Jurkat, Clone E6-1 (cell line): Measurements from ENCODE around the gene PLOD2. TPM values are rescaled to one million over a fixed set of nuclear protein-coding genes. Genes with fewer than 3 reads are reported as not detected.
A peak's percentile ranks its signal among the peaks of the same experiment; 100 is the strongest.

Experiments
- DNase-seq: peaks from one replicate; pipeline ENCODE4 v3.0.0-alpha.2; 2011; ENCODE audit warnings: low read depth, low spot score
- H3K4me3 ChIP-seq: 2 replicates; pipeline ENCODE4 v1.5.1; 2011; ENCODE audit warnings: mild to moderate bottlenecking, low read length, control low read depth, moderate library complexity
- polyA plus RNA-seq: library from polyadenylated mRNA; unstranded; fragments of >200 nt; gene quantifications from one replicate; pipeline ENCODE4 v1.2.1, GENCODE V29; 2012; ENCODE audit warnings: missing spikeins; ENCODE audit not compliant: insufficient read length, insufficient read depth

The PLOD2 gene
- not detected for polyA plus RNA-seq

DNA sequence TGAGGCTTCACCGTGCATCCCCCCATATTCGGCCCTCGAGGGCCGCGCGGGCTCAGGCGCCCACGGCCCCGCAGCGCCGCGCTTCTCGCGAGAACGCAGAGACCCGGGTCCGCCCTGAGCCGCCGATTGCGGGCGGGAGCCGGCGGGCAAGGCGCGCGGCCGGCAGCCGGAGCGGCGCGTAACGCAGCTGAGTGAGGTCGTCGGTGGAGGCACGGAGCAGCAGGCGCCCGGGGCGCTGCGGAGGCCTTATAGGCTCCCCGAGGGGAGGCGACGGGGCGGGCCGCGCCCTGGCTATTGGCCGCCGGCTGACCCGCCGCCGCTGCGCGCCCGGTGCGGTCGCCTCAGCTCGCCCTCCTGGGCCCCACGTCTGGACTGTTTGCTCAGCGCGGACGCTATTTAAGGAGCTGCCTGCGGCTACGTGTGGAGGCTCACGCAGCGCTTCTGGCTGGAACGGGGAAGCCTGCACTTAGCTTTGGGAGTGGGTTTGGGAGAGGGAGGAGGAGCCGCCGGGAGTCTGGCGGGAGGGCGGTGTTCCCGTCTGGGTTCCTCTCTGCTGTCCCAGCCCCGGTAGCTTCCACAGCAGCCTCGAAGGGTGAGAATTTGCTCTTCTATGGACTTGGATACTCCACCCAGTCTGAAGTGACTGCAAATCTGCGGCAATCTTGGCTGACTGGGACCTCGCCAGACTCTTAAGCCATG is at the start of gene PLOD2:
TSS of gene PLOD2 (minus strand) at position 221 of the 699 bp plus-strand sequence. CDS start at position 26, 195 bp downstream.
- H3K4me3 ChIP-seq = no peak within 1 kb of the TSS

DNA sequence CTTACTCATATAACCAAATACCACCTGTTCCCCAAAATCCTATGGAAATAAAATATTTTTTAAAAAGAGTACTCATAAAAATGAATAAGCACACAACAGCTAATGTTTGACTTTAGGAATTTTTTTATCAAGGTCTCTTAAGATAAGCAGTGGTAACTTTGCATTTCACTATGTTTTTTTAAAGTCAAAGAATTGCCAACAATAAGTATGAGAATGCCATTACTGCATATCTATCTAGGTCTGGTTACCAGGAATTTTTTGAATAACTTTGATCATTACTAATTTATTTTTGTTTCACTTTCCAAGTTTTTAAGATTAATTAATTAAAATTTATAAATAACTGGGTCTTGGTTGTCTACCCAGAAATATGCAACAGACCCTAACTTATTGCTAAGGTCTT is 48.4 kb upstream of the PLOD2 start:
- H3K4me3 ChIP-seq = no peak overlapping the region
- no peak for DNase-seq

More for the DNA sequence above, at the start of gene PLOD2:
- no peak for DNase-seq

DNA sequence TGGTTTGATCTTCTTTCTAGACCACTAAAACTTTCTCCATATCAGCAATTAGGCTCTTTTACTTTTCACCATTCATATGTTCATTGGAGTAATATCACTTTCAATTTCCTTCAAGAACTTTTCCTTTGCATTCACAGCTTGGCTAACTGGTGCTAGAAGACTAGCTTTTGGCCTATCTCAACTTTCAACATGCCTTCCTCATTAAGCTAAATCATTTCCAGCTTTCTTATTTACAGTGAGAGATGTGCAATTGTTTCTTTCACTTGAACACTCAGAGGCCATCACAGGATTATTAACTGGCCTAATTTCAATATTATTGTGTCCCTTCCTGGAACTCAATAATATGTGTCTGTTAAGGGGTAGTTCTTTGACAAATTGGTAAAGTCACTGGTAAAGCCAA is 42.8 kb upstream of the PLOD2 start:
- H3K4me3 ChIP-seq = no peak overlapping the region
- no peak for DNase-seq

DNA sequence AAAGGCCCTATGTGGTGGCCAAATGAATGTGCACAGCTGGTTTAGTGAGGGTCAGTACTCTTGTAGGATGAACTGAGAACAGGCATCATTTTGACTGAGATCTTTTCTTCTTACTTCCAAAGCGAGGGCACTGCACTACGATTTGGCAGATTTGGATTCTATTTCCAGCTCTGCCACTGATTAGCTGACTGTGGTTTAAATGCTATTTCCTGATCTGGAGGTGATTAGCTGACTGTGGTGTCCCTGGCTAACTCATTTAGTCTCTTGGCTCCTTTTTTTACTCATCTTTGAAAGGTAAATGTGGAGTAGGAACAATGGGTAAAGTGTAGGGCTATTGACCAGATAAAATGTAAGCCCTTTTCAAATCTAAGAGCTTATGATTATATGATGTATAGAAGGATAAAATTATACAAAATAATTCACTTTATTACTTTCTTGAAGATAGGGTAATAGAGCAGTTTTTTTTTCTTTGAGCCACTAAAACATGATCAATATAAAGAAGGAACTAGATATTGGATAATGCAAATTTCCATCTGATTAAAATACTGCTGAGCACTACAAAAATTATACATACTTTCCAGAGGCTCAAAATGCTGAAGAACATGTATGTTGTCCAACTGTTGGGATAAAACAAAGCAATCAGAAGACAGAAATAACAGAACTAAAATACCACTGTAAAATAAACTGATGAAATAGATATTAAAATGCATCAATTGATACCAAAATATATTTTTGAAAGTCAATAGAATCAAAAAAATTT is 39.7 kb upstream of the PLOD2 start:
- no peak for DNase-seq
- no peak overlapping the region for H3K4me3 ChIP-seq

DNA sequence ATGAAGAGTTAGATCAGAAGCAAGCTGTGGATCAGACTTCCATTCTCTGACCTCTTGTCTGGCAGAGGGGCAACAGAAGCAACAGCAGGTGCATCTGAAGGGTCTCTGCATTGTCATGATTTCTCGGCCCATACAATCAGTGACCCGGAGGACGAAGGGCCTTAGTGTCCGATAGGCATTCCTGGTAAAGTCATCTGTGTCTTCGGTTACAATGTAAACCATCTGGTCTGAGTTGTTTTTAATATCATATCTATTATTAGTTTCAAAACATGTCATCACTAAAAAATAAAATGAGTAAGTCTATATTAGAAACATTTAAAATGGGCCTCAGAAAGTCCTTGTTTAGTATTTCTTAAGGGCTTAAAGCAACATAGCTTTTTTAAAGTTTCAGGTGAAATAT is 38.8 kb upstream of the PLOD2 start:
- no peak for DNase-seq
- H3K4me3 ChIP-seq = no peak overlapping the region

DNA sequence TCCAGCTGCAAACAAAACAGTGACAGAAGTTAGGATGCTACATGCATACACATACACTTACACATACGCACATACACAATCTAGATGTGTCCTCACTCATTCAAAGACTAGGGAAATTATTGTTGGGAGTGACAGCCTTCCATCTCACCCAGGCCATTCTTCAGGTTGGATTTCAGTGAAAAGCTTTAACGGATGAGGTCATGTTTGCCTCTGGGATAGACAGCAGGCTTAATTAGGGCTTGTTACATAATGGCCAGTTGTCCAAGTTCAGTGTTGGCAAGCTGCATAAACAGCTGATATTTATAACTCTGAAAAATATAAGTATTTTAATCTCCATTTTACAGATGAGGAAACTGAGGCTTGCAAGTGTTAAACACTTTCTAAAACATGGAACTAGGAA is 35.8 kb upstream of the PLOD2 start:
- no peak for DNase-seq

DNA sequence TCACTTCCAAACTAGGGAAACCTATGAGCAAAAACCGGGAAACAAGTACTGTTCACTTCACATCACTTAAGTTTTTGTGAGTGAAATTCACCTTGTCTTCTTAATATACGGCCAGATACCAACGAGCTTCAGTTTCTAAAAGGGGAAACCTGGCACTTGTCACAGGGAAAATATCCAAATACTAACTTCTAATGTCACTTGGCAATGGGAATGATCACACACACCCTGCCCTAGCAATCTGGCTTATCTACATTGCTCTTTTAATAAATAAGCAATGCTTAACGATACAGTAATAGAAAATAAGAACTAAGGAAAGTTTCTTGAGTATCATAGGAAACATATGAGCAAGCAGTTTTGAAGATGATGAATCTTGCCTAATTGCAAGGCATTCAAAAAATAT is 34.6 kb upstream of the PLOD2 start:
- no peak for DNase-seq
- no peak overlapping the region for H3K4me3 ChIP-seq

More for the DNA sequence above, 35.8 kb upstream of the PLOD2 start:
- H3K4me3 ChIP-seq = no peak overlapping the region

DNA sequence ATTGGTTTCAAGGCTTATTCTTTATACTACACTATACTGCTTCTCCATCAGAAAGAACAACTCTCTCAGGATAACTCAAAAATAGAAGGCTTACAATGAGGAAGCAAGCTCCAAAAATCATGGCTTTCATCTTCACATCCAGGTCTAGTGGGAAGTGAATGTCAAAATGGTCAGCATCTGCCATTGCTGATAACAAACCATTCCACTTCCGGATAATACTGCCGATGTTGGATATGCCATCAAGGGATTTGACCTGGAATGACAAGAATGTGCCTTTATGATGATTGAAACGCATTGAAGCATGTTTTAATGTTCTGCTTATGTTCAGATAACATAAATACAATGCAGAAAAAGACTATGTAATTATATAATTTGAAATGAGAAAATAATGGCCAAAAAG is 34.0 kb upstream of the PLOD2 start:
- DNase-seq = no peak
- no peak overlapping the region for H3K4me3 ChIP-seq

DNA sequence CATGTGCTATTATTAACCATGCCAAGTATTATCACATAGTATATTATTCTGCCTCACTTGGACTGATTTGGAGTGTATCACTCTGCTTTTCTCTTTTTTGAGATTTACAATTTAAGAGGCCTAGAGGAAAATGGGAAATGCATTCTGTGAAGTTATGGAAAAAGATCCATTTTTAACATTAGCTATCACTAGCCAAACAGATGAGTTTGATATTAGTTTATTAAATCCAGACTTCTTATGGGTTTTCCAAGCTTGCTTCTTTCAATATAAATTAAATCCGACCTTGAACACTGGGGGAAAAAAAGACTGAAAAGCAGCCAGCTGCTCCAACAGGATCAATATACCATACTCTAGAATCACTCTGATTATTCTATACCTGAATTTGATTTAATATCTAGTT is 30.1 kb upstream of the PLOD2 start:
- DNase-seq = no peak
- no peak overlapping the region for H3K4me3 ChIP-seq

DNA sequence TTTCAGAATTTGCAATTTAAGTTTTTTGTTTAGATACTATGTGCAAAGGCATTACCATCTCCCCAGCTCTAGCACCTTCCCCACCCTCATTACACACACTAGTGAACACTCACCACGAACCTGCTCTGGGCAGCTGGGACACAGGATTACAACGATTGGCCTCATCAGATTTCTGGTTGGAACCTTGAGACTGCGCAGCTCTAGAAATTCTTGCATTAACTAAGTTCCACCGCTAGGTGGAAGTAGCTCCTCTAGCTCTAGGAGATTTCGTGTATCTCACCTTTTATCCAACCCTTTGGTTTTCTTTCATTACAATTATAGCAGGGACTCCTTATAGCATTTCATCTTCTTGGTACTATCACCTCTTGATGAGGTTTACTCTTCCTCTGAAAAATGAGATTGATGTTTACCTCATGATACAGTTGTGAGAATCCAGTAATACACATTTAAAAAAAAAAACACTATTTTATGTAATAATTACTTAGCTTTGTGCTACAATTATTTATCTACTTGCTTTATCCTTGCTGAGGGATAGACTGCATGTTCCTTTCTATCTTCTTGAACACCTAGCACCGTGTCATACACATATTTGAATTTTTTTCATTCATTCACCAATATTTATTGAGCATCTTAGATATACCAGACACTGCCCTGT is 28.7 kb upstream of the PLOD2 start:
- DNase-seq = peak; percentile 38
- no peak overlapping the region for H3K4me3 ChIP-seq

DNA sequence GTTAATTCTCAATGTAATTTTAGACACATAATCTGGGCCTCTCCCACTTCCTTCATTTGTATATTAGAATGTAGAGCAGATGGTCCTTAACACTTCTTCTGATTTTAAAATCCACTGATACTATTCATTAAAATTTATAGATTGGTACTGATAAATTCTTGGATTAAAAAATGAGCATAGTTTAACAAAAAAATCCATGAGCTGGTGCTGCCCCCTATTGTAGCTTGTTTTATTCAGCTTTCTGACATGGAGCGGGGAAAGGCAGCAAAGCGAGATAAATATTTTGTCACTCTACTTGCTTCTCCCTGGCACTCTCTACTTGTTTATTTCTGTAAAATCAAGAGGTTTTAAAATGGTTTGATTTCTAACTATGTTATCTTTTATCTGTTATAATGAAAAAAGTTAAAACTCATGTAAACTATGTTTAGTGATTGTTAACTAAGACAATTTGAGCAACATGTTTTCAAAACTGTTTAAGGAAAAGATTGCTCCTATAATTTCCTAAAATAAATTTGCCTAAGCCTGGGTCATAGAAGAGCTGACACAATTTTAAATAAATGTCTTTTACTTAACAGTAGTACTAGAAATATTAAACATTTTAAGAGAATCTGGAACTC is 26.5 kb upstream of the PLOD2 start:
- H3K4me3 ChIP-seq = no peak overlapping the region

DNA sequence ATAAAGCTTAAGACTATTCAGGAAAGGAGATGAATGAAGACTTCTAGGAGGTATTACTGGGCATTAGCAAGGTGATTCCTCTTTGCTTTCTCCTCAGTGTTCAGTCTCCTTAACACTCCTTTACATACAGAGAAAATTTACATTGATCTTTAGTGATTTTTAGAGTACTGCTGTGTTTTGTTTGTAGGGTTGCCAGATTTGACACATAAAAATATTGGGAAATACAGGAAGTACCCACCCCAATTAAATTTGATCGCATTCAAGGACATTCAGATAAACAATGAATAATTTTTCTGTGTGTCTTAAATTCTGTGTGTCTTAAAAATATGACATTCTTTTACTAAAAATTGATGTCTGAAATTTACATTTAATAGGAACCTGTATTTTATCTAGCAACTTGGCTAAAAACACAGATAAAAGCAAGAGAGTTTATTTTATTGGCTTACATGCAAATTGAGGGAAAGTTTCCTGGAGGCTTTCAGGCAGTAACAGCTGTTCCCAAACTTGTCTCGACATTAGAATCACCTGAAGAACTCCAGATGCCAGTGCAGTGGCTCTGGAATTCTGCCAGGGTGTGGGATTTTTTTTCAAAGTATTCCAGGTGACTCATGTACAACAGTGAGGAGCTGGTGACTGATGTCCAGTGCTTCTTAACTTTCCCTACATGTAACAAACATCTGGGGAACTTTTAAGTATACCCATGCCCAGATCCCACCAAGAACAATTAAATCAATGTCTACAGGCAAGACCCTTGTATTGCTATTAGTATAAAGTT is 23.4 kb upstream of the PLOD2 start:
- DNase-seq = no peak
- H3K4me3 ChIP-seq = no peak overlapping the region

More for the DNA sequence above, 26.5 kb upstream of the PLOD2 start:
- DNase-seq = no peak

DNA sequence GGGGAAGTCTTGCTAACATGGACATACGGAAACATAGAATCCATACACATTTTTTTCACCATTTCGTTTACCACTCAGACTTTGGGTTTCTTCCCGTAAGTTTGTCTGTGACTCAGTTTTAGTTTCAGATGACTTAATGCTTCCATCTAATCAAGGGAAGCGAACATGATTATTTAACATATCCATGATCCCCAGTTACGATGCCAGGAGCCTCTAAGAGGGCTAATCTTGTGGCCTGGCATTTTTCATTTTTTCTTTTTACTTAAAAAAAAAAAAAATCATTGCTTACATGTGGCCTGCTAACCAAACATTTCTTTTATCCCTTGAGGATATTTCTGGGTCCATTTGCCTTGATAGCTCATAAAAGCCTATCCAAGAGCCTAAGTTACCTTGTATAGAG is 20.2 kb upstream of the PLOD2 start:
- H3K4me3 ChIP-seq = no peak overlapping the region
- no peak for DNase-seq

DNA sequence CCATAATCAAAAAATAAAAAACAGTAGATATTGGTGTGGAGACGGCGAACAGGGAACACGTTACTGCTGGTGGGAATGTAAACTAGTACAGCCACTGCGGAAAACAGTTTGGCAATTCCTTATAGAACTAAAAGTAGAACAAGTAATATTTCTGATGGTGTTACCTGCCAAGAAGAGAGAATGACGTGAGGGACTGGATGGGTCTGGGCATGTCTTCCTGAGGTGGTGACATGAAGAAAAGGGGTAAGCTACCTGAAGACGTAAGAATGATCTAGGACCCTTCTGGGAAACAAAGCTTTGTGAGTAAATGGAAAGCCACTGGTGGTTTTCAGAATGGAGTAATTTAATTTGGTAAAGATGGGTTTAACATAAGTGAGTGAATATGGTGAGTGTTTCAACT is 19.4 kb upstream of the PLOD2 start:
- no peak overlapping the region for H3K4me3 ChIP-seq
- no peak for DNase-seq

DNA sequence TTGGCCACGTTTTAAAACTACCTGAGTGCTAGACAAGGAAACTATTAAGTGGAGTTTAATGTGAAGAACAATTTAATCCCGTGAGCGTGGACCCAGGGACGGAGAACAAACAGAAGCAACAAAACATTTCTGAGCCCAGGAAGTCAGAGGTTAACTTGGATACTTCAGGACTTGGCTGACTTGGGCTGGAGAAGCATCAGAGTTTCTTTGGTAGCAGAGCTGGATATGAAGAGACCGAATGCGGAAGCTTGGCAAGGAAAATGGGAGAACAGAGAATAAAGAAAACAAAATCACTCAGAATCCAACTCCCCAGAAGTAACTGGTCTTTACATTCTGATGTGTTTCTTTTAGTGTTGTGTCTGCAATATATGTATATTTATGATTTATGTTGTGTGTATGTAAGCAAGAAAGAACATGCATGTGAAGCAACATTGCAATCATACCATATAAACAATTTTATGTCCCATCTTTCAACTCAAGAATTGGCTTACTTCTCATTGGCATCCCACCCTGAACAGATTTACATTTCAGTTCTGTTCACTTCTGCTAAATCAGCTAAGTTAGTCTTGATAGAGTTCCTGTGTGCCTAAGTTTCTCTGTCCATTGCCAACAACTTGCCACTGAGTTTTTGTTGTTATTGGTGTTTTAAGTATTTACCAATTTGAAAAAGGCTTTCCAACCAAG is 17.2 kb upstream of the PLOD2 start:
- no peak overlapping the region for H3K4me3 ChIP-seq
- no peak for DNase-seq

DNA sequence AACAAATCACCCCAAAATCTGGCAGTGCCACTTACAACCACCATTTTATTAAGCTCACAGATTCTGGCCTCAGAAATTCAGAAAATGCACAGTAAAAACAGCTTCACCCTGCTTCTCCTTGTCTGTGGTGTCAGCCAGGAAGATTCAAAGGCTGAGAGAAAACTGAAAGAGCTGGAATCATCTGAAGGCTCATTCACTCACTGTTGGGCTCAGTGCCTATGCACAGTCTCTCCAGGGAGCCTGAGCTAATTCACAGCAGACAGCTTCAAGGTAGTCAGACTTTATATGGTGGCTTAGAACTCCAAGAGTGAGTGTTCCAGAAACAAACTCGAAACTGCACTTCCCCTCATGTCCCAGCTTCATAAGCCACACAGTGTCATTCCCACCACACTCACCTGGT is 16.5 kb upstream of the PLOD2 start:
- no peak for DNase-seq
- no peak overlapping the region for H3K4me3 ChIP-seq

DNA sequence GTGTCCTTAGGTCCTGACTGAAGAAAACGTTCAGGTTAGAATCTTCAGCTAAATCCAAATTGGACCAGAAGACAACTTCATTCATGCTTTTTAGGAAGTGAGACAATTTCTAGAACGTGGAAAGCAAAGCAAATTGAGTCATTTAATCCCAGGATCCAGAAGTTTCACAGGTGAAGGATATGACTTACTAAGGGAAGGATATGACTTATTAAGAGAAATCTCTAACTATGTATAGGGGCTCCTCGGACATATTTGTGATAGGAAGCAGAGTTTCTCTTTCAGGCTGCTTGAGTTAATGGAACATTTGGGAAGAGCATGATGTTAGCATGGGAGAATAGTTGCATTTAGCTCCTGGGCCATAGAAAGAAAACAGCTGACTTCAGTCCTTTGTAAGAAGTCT is 16.1 kb upstream of the PLOD2 start:
- DNase-seq = no peak
- no peak overlapping the region for H3K4me3 ChIP-seq

DNA sequence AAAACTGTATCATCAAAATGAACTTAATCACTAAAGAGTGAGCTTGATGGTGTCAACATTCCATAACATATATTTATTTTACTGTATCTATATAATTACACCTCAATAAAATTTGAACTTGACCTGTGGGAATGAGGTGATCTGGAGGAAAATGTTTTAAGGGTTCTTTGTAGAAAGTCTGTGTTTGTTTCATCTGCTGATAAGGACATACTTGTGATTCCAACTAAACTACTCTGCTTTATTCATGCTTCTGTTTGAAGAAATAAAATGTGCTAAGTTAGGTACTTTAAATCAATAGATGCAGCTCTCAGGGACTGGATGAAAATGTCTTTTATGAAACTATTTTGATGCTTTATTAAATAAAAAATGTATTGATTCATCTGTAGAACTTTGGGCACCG is 11.6 kb upstream of the PLOD2 start:
- DNase-seq = no peak
- no peak overlapping the region for H3K4me3 ChIP-seq

DNA sequence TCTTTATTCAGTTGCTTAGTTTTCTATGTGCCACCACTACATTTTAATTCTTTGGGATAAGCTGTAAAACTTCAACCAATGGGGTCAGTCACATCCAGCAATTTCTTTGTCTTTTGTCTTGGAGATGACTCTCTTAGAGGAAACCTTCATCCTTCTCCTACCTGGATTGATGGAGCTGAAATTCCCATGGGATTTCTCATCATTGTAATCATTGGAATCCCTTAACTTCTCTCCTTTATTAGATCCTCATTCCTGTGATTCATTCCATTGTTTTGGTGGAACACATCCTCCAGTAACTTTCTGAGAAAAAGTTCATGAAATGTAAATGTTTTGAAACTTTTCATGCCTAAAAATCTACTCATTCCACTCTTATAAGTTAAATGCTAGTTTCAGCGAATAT is 9.6 kb upstream of the PLOD2 start:
- no peak for DNase-seq
- no peak overlapping the region for H3K4me3 ChIP-seq
